ENCODE results near the gene CEP95. TPM values are rescaled to one million over a fixed set of nuclear protein-coding genes. Genes with fewer than 3 reads are reported as not detected.

The CEP95 gene
- total RNA-seq, 1 donor from 2014 or later, result 51.6 TPM

- intact Hi-C loops (cut with micrococcal nuclease), result loop anchor here (2.0 to 10.0 kb wide), 3 partner anchors 57 to 393 kb away; no protein-coding TSS in a partner anchor
Measured at GRCh38 chr17:64571746-64572145, 65.0 kb downstream of the CEP95 start.

- intact Hi-C loops (cut with micrococcal nuclease), result loop anchor here (1.0 to 10.0 kb wide), 4 partner anchors 56 to 392 kb away; partner anchors contain the start of genes CEP95 and DDX5
Measured at GRCh38 chr17:64572682-64573154, 65.9 kb downstream of the CEP95 start.

GRCh38 chr17:64573214-64573613 is 66.4 kb downstream of the CEP95 start:
- intact Hi-C loops (cut with micrococcal nuclease), result loop anchor here (1.0 to 10.0 kb wide), 4 partner anchors 56 to 392 kb away; partner anchors contain the start of genes CEP95 and DDX5

GRCh38 chr17:64574646-64575045 is 67.9 kb downstream of the CEP95 start:
- intact Hi-C loops (cut with micrococcal nuclease), result loop anchor here (10.0 kb wide), 1 partner anchor 390 kb away; no protein-coding TSS in a partner anchor

GRCh38 chr17:64575431-64575830 is 68.7 kb downstream of the CEP95 start:
- intact Hi-C loops (cut with micrococcal nuclease), result loop anchor here (10.0 kb wide), 1 partner anchor 389 kb away; no protein-coding TSS in a partner anchor

GRCh38 chr17:64577025-64577424 is 70.2 kb downstream of the CEP95 start:
- intact Hi-C loops (cut with micrococcal nuclease), result loop anchor here (10.0 kb wide), 1 partner anchor 388 kb away; no protein-coding TSS in a partner anchor

GRCh38 chr17:64579917-64580316 is 73.1 kb downstream of the CEP95 start:
- intact Hi-C loops (cut with micrococcal nuclease), result loop anchor here (10.0 kb wide), 1 partner anchor 385 kb away; no protein-coding TSS in a partner anchor

GRCh38 chr17:64580384-64581315 is 73.9 kb downstream of the CEP95 start:
- intact Hi-C loops (cut with micrococcal nuclease), result no loop called here

GRCh38 chr17:64583038-64583437 is 76.3 kb downstream of the CEP95 start:
- intact Hi-C loops (cut with micrococcal nuclease), result no loop called here

- intact Hi-C loops (cut with micrococcal nuclease), result no loop called here
Measured at GRCh38 chr17:64585146-64585545, 78.4 kb downstream of the CEP95 start.

Other genes starting within 250 kb of the CEP95 start
- gene TEX2, start 243.7 kb upstream of the CEP95 start, total RNA-seq, result 14.6 and 15.9 TPM in 2 replicates
- 6.5 and 7.9 TPM in 2 replicates for gene PECAM1, start 116.1 kb upstream of the CEP95 start, total RNA-seq
- 3.6 and 5.4 TPM in 2 replicates for gene MILR1, start 57.9 kb upstream of the CEP95 start, total RNA-seq
- gene POLG2, start 9.9 kb upstream of the CEP95 start, total RNA-seq, result 29.3 and 31.8 TPM in 2 replicates
- 884 and 889 TPM in 2 replicates for gene DDX5, start 688 bp upstream of the CEP95 start, total RNA-seq
- gene SMURF2, start 155.3 kb downstream of the CEP95 start, total RNA-seq, result 13.5 and 16.8 TPM in 2 replicates

All from T-helper 1 cell treated with Interleukin-12 subunit alpha and Interleukin-12 subunit beta and Interleukin-4 antibody, amounts not matched to agents 30 ng/mL and 1 ng/mL, for 36 hours (primary cell).